Middle frontal gyrus (tissue), 1 donor: ENCODE measurements around the gene SBF2.

Source experiments
- DNase-seq: peaks from one replicate; pipeline ENCODE4 v3.0.0-alpha.2; 2015; ENCODE audit warnings: low spot score; ENCODE audit errors: extremely low spot score

Gene SBF2

DNA sequence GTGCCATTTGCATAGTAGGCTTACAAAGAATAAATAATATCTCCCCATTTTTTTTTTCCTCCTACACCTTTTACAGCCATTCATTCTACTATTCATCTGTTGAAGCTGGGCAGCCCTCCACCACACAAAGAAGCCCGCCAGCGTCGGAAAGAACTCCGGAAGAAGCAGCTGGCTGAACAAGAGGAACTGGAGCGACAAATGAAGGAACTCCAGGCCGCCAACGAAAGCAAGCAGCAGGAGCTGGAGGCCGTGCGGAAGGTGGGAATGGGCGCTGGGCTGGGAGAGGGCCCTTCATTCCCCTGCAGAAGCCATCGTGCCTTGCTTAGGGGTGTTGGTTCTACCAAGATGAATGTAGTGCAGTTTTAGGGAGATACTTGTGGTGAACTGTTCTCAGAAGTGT, 561.6 kb downstream of the SBF2 start:
- DNase-seq, result no peak

DNA sequence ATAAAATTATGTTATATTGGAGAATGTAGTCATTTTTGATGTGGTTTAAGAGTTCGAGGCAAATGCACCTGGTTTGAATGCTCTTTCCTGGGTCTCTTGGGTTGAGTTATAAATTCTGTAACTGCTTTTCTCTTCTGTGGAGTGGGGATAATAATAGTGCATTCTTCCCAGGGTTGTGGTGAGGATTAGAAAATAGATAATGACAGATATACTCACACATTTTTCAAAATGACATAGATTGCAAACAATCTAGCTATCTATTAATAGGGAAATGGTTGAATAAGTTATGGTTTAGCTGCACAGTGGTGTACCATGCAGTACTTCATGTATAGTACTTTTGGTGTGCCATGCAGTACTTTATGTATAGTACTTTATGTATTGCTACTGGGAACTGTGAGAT, 562.8 kb downstream of the SBF2 start:
- DNase-seq, result no peak
